H9 (cell line): ENCODE data around the gene CXorf58. TPM values are rescaled to one million over a fixed set of nuclear protein-coding genes. Genes with fewer than 3 reads are reported as not detected.

Experiments used
- DNase-seq: peaks from one replicate; pipeline ENCODE4 v3.0.0-alpha.2; 2017
- H2AFZ ChIP-seq: one replicate; pipeline ENCODE4 v1.6.1; 2013; ENCODE audit warnings: mild to moderate bottlenecking, low read length, control low read depth, moderate library complexity
- H2AK5ac ChIP-seq: 2 replicates; pipeline ENCODE4 v1.6.1; 2013; ENCODE audit warnings: low read length, control low read depth, mixed read lengths; ENCODE audit not compliant: insufficient read length
- H2BK120ac ChIP-seq: one replicate; pipeline ENCODE4 v1.6.1; 2013; ENCODE audit warnings: low read depth, mild to moderate bottlenecking, low read length, control low read depth, inconsistent platforms; ENCODE audit not compliant: poor library complexity, severe bottlenecking
- H2BK12ac ChIP-seq: 2 replicates; pipeline ENCODE4 v1.6.1; 2013; ENCODE audit warnings: low read length, control low read depth, mixed read lengths, low read depth; ENCODE audit not compliant: insufficient read length
- H2BK15ac ChIP-seq: 2 replicates; pipeline ENCODE4 v1.6.1; 2013; ENCODE audit warnings: low read depth, low read length, control low read depth
- H2BK20ac ChIP-seq: one replicate; pipeline ENCODE4 v1.6.1; 2013; ENCODE audit warnings: low read depth, mild to moderate bottlenecking, low read length, control low read depth, inconsistent platforms; ENCODE audit not compliant: poor library complexity, severe bottlenecking
- H2BK5ac ChIP-seq: 2 replicates; pipeline ENCODE4 v1.6.1; 2013; ENCODE audit warnings: low read length, control low read depth, mixed read lengths; ENCODE audit not compliant: insufficient read length
- H3K14ac ChIP-seq: 2 replicates; pipeline ENCODE4 v1.6.1; 2013; ENCODE audit warnings: low read length, control low read depth; ENCODE audit not compliant: insufficient read depth
- H3K18ac ChIP-seq: 2 replicates; pipeline ENCODE4 v1.6.1; 2013; ENCODE audit warnings: low read depth, mild to moderate bottlenecking, mixed read lengths, low read length, control low read depth; ENCODE audit not compliant: insufficient read length
- H3K23ac ChIP-seq: 2 replicates; pipeline ENCODE4 v1.6.1; 2013; ENCODE audit warnings: low read length, control low read depth, mixed read lengths, low read depth; ENCODE audit not compliant: insufficient read length
- H3K23me2 ChIP-seq: 2 replicates; pipeline ENCODE4 v1.6.1; 2013; ENCODE audit warnings: low read depth, mild to moderate bottlenecking, mixed read lengths, low read length, control low read depth; ENCODE audit not compliant: insufficient read length, poor library complexity, severe bottlenecking
- H3K27ac ChIP-seq: 2 replicates; pipeline ENCODE4 v1.5.1; 2013; ENCODE audit warnings: low read length, control low read depth, mixed read lengths, low read depth; ENCODE audit not compliant: insufficient read length
- H3K27me3 ChIP-seq: 2 replicates; pipeline ENCODE4 v1.6.1; 2013; ENCODE audit warnings: low read length, control low read depth, inconsistent platforms; ENCODE audit not compliant: insufficient read depth
- H3K4ac ChIP-seq: 2 replicates; pipeline ENCODE4 v1.6.1; 2013; ENCODE audit warnings: low read depth, mild to moderate bottlenecking, control low read depth, inconsistent platforms, low read length, moderate library complexity
- H3K4me1 ChIP-seq: 2 replicates; pipeline ENCODE4 v1.6.1; 2013; ENCODE audit warnings: low read length, control low read depth, inconsistent platforms; ENCODE audit not compliant: insufficient read depth
- H3K4me2 ChIP-seq: 2 replicates; pipeline ENCODE4 v1.6.1; 2013; ENCODE audit warnings: low read length, control low read depth, mixed read lengths; ENCODE audit not compliant: insufficient read length, insufficient read depth
- H3K56ac ChIP-seq: 2 replicates; pipeline ENCODE4 v1.6.1; 2013; ENCODE audit warnings: low read depth, mild to moderate bottlenecking, mixed read lengths, low read length, control low read depth; ENCODE audit not compliant: insufficient read length
- H3K79me1 ChIP-seq: 2 replicates; pipeline ENCODE4 v1.6.1; 2013; ENCODE audit warnings: low read depth, mild to moderate bottlenecking, moderate library complexity, low read length, control low read depth, inconsistent platforms; ENCODE audit not compliant: insufficient read depth, poor library complexity, severe bottlenecking
- H3K79me2 ChIP-seq: 2 replicates; pipeline ENCODE4 v1.6.1; 2013; ENCODE audit warnings: low read length, control low read depth, inconsistent platforms; ENCODE audit not compliant: insufficient read depth
- H3K9ac ChIP-seq: 2 replicates; pipeline ENCODE4 v1.6.1; 2013; ENCODE audit warnings: low read length, control low read depth, mixed read lengths; ENCODE audit not compliant: insufficient read length; ENCODE audit errors: extremely low read depth
- H3K9me3 ChIP-seq: one replicate; pipeline ENCODE4 v1.6.1; 2013; ENCODE audit warnings: low read depth, low read length, inconsistent platforms; ENCODE audit not compliant: control insufficient read depth
- H3T11ph ChIP-seq: one replicate; pipeline ENCODE4 v1.6.1; 2013; ENCODE audit warnings: mild to moderate bottlenecking, low read length, control low read depth, inconsistent platforms
- H4K20me1 ChIP-seq: one replicate; pipeline ENCODE4 v1.6.1; 2013; ENCODE audit not compliant: control insufficient read depth, insufficient read length, insufficient read depth
- H4K5ac ChIP-seq: 2 replicates; pipeline ENCODE4 v1.6.1; 2013; ENCODE audit warnings: low read depth, mild to moderate bottlenecking, mixed read lengths, low read length, control low read depth; ENCODE audit not compliant: insufficient read length
- H4K8ac ChIP-seq: replicated peaks from 2 replicates; pipeline ENCODE4 v1.6.1; 2013; ENCODE audit warnings: low read length, control low read depth, mixed read lengths, low read depth; ENCODE audit not compliant: insufficient read length
- H4K91ac ChIP-seq: 2 replicates; pipeline ENCODE4 v1.6.1; 2013; ENCODE audit warnings: low read depth, mild to moderate bottlenecking, moderate library complexity, mixed read lengths, low read length, control low read depth; ENCODE audit not compliant: insufficient read length
- H3K27ac Mint-ChIP-seq, 3 experiments: 2 replicates in 2 of 3; 3 replicates in 1 of 3; pipeline ENCODE4 v1.8.0; 2020 to 2021; ENCODE audit warnings: mixed read lengths in 3 of 3, mild to moderate bottlenecking in 1 of 3, moderate library complexity in 1 of 3
- H3K27me3 Mint-ChIP-seq: 2 replicates; pipeline ENCODE4 v1.8.0; 2021; ENCODE audit warnings: low read depth, mild to moderate bottlenecking, moderate library complexity, mixed read lengths
- H3K36me3 Mint-ChIP-seq, 3 experiments: 2 replicates in 2 of 3; 3 replicates in 1 of 3; pipeline ENCODE4 v1.8.0; 2020 to 2021; ENCODE audit warnings: low read depth in 3 of 3, mixed read lengths in 3 of 3; ENCODE audit not compliant: insufficient read depth in 1 of 3
- H3K4me1 Mint-ChIP-seq, 2 experiments: 2 replicates each; pipeline ENCODE4 v1.8.0; 2020; ENCODE audit warnings: mixed read lengths in 2 of 2
- H3K4me3 Mint-ChIP-seq, 2 experiments: 2 replicates in 1 of 2; 3 replicates in 1 of 2; pipeline ENCODE4 v1.8.0; 2020 to 2021; ENCODE audit warnings: mild to moderate bottlenecking in 2 of 2, mixed read lengths in 2 of 2, moderate library complexity in 1 of 2
- H3K9me3 Mint-ChIP-seq, 2 experiments: 2 replicates in 1 of 2; 3 replicates in 1 of 2; pipeline ENCODE4 v1.8.0; 2020; ENCODE audit warnings: mild to moderate bottlenecking in 2 of 2, mixed read lengths in 2 of 2, moderate library complexity in 1 of 2
- WGBS: extraction: QIAGEN DNeasy Blood & Tissue Kit; methylation state at CpG from one replicate; pipeline ENCODE4 v1.1.7; 2013; ENCODE audit warnings: missing lambda C conversion rate, low lambda C conversion rate, mixed read lengths; ENCODE audit not compliant: insufficient read length; ENCODE audit errors: extremely low coverage; 5-methylcytosine and 5-hydroxymethylcytosine counted together
- total RNA-seq: library from RNA; stranded (reverse); gene quantifications from 2 replicates; pipeline ENCODE4 v1.2.1, GENCODE V29; 2021
- TF ChIP-seq, protein P1 (sequence below): fragments of 200-600 bp; sonication (generic); conservative IDR thresholded peaks from 3 replicates; pipeline ENCODE4 v1.8.0; 2021; ENCODE audit warnings: antibody characterized with exemption, mild to moderate bottlenecking

CXorf58 gene
- total RNA-seq, 1 experiment from 2014 or later: not detected

DNA sequence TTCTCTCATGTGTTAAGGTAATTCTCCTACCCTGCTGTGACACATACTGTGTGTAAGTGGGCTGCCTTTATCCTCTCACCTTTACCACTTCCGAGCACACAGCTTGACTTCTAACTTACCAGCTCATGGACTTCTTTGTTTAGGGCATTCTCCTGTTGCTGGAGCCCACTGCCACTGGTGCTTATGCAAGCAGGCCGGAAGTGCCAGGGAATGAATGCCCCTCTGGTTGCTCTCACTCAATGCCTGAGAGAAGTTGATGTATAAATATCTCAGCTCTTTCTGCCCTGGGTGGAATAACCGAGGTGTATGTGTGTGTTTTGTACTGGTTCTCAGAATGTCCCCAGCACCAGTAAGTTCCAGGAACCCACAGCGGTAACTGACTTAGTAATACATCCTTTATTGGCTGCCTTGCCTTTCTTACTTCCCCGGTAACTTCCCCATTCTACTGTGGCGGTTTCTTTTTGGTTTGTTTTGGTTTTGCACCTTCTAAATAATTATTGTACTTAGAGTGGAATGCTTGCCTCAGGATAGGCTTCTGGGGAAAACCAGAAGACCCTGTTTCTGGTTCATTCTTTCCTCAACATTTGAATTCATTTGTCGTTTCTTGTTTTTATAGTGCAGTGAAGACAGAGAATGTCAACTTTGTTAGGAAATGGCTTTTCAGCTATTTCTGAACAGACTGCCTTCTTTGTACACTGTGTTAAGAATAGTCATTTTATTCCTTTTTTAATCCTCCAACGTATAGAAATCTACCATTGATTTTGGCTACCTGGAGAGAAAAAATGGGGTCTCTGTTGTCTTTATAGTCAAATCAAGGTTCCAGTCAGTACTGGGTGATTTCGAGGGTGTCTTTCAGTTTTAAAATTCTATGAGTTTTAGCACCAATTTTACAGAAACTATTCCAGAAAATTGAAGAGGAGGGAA, 45.4 kb downstream of the CXorf58 start:
- H4K5ac ChIP-seq: no peak overlapping the region
- no peak overlapping the region for H2BK15ac ChIP-seq
- H2BK20ac ChIP-seq: no peak overlapping the region
- H2AFZ ChIP-seq: no peak overlapping the region
- H3K4me1 ChIP-seq: peaks cover 4% of the 10 kb centered on the region
- no CpG with 5 or more reads among the region's 9 CpGs for WGBS
- H3T11ph ChIP-seq: no peak overlapping the region
- H3K18ac ChIP-seq: no peak overlapping the region
- Mint-ChIP-seq H3K36me3 (no peaks in the 10 kb centered on the region), H3K27ac (peak overlapping the region; percentile 75 to 88 (median 83); a peak in 6 of 7 replicates), H3K9me3 (no peaks in the 10 kb centered on the region; a peak in 1 of 5 replicates), H3K4me3 (peak overlapping the region; percentile 17 to 54; a peak in 4 of 5 replicates), H3K4me1 (peaks cover 25 to 29% of the 10 kb centered on the region in 2 experiments), H3K27me3 (no peaks in the 10 kb centered on the region)
- no peak overlapping the region for H3K4ac ChIP-seq
- no peak overlapping the region for H2BK120ac ChIP-seq
- H3K27me3 ChIP-seq: no peaks in the 10 kb centered on the region
- no peak overlapping the region for H3K27ac ChIP-seq
- no peak overlapping the region for H3K14ac ChIP-seq
- H3K23me2 ChIP-seq: no peaks in the 10 kb centered on the region
- no peak overlapping the region for H4K91ac ChIP-seq
- H2BK5ac ChIP-seq: no peak overlapping the region
- no peaks in the 10 kb centered on the region for H3K79me1 ChIP-seq
- no peak overlapping the region for H4K8ac ChIP-seq
- H3K9ac ChIP-seq: no peak overlapping the region
- no peak overlapping the region for H3K56ac ChIP-seq
- no peaks in the 10 kb centered on the region for H3K79me2 ChIP-seq
- H2BK12ac ChIP-seq: no peak overlapping the region
- H2AK5ac ChIP-seq: no peak overlapping the region
- H4K20me1 ChIP-seq: no peaks in the 10 kb centered on the region
- no peaks in the 10 kb centered on the region for H3K9me3 ChIP-seq
- TF ChIP-seq, protein P1, sequence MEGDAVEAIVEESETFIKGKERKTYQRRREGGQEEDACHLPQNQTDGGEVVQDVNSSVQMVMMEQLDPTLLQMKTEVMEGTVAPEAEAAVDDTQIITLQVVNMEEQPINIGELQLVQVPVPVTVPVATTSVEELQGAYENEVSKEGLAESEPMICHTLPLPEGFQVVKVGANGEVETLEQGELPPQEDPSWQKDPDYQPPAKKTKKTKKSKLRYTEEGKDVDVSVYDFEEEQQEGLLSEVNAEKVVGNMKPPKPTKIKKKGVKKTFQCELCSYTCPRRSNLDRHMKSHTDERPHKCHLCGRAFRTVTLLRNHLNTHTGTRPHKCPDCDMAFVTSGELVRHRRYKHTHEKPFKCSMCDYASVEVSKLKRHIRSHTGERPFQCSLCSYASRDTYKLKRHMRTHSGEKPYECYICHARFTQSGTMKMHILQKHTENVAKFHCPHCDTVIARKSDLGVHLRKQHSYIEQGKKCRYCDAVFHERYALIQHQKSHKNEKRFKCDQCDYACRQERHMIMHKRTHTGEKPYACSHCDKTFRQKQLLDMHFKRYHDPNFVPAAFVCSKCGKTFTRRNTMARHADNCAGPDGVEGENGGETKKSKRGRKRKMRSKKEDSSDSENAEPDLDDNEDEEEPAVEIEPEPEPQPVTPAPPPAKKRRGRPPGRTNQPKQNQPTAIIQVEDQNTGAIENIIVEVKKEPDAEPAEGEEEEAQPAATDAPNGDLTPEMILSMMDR: no peak
- peak overlapping the region; percentile 9 for H3K4me2 ChIP-seq
- peak; percentile 72 for DNase-seq
- no peak overlapping the region for H3K23ac ChIP-seq
